Choroid plexus epithelial cell (primary cell): ENCODE data around the gene TENT4A.

ENCODE experiments used
- DNase-seq: peaks from one replicate; pipeline ENCODE4 v3.0.0-alpha.2; 2010; ENCODE audit warnings: low read depth
- H3K4me3 ChIP-seq: 2 replicates; pipeline ENCODE4 v1.5.1; 2011; ENCODE audit warnings: low read depth, mild to moderate bottlenecking, control low read depth, low read length, moderate library complexity
- CTCF ChIP-seq: conservative IDR thresholded peaks from 2 replicates; pipeline ENCODE4 v1.5.1; 2011; ENCODE audit warnings: low read depth, mild to moderate bottlenecking, control low read depth, inconsistent platforms, low read length, moderate library complexity

TENT4A gene

GRCh38 chr5:6699357-6699756, 13.9 kb upstream of the TENT4A start:
- H3K4me3 ChIP-seq: no peak overlapping the region
- no peak for TF ChIP-seq CTCF
- no peak for DNase-seq

- no peak for DNase-seq
- H3K4me3 ChIP-seq: no peak overlapping the region
- no peak for TF ChIP-seq CTCF
Observed at GRCh38 chr5:6700074-6700684, 13.1 kb upstream of the TENT4A start.

- H3K4me3 ChIP-seq: no peak overlapping the region
- DNase-seq: no peak
- no peak for TF ChIP-seq CTCF
Observed at GRCh38 chr5:6700685-6701355, 12.4 kb upstream of the TENT4A start.

GRCh38 chr5:6701491-6701890, 11.7 kb upstream of the TENT4A start:
- H3K4me3 ChIP-seq: no peak overlapping the region
- TF ChIP-seq CTCF: no peak
- no peak for DNase-seq

GRCh38 chr5:6702633-6703032, 10.6 kb upstream of the TENT4A start:
- no peak for TF ChIP-seq CTCF
- no peak overlapping the region for H3K4me3 ChIP-seq
- no peak for DNase-seq

- H3K4me3 ChIP-seq: no peak overlapping the region
- peak; percentile 54 for DNase-seq
- no peak for TF ChIP-seq CTCF
Observed at GRCh38 chr5:6703806-6704205, 9.4 kb upstream of the TENT4A start.

GRCh38 chr5:6704361-6704851, 8.8 kb upstream of the TENT4A start:
- H3K4me3 ChIP-seq: no peak overlapping the region
- TF ChIP-seq CTCF: no peak

More at GRCh38 chr5:6704361-6704851, 8.8 kb upstream of the TENT4A start:
- peak; percentile 94 for DNase-seq
